Glomerular visceral epithelial cell (primary cell): ENCODE measurements around the gene MLLT3.

Source experiments
- DNase-seq: peaks from one replicate; pipeline ENCODE4 v3.0.0-alpha.2; 2016; ENCODE audit errors: extremely low spot score

Gene MLLT3

DNA sequence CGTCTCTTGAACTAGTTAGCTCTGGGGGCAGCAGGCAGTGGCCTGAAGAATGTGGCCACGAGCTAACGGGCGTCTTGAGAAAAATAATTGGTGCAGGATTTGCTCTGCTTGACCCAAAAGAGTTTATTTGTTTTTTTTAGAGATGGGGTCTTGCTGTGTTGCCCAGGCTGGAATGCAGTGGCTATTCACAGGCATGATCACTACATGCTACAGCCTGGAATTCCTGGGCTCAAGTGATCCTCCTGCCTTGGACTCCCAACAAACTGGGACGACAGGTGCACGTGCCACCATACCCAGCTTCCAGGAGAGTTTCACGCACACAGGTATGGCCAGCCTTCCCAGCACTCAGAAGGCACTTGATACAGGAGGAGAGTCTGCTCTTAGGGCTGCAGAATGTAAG lies 203.8 kb downstream of the MLLT3 start:
- DNase-seq = no peak

- DNase-seq = no peak
These were observed 204.8 kb downstream of the MLLT3 start for GRCh38 chr9:20417373-20418080.

DNA sequence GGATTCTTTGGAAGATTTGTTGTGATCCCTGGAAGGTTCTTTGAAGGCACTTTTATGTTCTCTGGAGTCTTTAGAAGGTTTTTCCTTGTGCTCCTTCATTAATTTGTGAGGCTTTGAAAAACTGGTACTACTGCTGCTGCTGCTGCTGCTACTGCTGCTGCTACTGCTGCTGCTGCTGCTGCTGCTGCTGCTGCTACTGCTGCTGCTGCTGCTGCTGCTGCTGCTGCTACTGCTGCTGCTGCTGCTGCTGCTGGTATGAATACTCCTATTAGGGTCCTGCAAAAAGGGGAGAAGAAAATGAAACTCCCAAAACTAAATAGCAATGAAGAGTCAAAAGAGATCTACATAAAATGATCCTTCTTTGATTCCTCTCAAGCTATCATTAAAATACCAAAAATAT lies 208.1 kb downstream of the MLLT3 start:
- no peak for DNase-seq

- DNase-seq = no peak
These were observed 212.8 kb downstream of the MLLT3 start for GRCh38 chr9:20409321-20410092.

DNA sequence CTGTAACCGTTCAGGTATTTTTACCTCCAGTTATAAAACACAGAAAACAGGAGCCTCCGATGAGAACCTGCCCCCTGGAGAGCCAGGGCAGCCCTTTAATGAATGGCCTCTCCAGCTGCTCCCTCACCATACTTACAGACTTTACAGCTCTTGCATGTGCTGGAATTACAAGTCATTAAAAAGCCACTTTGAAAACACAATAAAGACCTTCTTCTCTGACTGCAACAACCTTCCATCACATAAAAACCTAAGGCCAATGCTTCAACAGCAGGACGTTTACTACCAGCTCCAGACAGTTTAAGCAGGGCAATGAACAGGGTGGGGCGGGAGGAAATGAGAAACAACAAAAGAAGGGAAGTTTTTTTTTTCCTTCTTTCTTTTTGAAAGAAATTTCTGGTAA lies 213.8 kb downstream of the MLLT3 start:
- DNase-seq = no peak

DNA sequence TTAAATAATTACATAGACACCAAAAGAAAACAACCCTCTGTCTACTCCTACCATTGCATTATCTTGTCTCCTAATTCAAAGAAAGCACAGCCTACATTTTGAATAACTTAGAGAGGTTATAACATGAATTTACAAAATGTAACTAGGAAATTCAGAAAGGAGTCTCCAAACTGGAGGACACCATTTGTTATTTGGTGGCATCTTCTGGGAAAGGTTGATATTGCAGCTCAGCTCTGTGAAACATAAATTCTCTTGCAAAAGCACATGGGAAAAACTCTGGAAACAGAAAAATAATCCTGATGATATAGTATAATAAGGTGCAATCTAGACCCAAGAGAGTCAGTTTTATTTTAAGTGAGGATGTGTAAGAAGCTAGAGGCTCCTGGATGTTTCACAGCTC lies 215.3 kb downstream of the MLLT3 start:
- DNase-seq = no peak

DNA sequence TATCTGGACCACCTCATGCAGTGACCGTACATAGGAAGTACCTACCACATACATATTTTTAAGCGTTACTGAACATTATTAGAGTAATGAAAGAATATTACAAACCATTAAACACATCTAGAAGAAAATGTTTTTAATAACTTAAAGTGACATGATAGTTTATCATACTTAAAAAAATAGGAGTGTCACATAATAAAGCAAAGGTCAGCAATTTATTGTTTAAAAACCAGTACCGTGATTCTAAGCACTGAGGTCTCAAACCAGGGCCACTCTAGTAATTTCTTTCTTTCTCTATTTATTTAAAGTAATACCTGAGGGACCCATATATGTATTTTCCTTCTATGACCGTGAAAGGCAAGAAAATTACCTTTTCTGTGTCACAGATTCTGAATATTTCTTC lies 216.0 kb downstream of the MLLT3 start:
- DNase-seq = no peak

- DNase-seq = no peak
These were observed 216.7 kb downstream of the MLLT3 start for GRCh38 chr9:20405616-20406015.

- DNase-seq = no peak
These were observed 217.2 kb downstream of the MLLT3 start for GRCh38 chr9:20405078-20405477.

GRCh38 chr9:20404192-20404813 lies 218.0 kb downstream of the MLLT3 start:
- no peak for DNase-seq

DNA sequence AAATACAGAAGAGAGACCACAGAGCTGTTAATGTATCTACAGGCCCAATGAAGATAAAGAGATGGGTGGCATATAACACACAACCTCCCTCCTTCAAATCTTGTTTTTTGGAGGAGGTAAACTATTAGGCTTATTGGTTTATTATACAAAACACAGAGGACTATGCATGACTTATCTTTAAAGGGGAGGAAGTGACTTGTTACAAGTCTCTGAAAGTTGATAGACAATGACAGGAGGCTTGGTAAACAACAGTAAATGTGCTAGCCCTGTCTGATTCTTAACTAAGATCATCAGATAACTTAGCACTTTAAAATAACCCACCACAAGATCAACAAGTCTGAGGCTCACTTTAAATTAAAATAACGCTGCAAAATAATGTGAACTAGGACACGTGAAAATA lies 219.0 kb downstream of the MLLT3 start:
- DNase-seq = no peak

- no peak for DNase-seq
These were observed 219.9 kb downstream of the MLLT3 start for GRCh38 chr9:20402273-20402875.

GRCh38 chr9:20398536-20399338 lies 223.6 kb downstream of the MLLT3 start:
- DNase-seq = no peak

- DNase-seq = no peak
These were observed 225.0 kb downstream of the MLLT3 start for GRCh38 chr9:20397348-20397747.

- DNase-seq = no peak
These were observed 225.8 kb downstream of the MLLT3 start for GRCh38 chr9:20396509-20396908.

GRCh38 chr9:20395651-20396050 lies 226.6 kb downstream of the MLLT3 start:
- no peak for DNase-seq

DNA sequence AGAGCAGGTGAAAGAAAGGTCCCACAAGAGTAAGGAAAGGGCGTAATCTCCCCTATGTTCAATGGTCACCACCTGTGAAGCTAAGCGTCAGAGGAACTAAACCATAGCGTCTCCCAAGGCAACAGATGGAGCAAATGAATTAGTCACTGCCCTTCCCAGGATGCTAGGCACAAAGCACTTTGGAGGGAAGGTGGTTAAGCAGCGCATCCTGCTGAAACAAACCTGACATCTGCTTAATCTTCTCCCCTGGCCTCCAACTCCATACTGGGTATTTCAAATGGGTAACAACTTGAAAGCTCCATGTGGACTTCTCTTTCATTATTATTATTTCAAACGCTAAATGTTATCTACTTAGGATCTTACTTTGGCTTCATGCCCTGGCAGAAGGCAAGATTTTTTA lies 227.3 kb downstream of the MLLT3 start:
- no peak for DNase-seq

GRCh38 chr9:20391208-20391607 lies 231.1 kb downstream of the MLLT3 start:
- no peak for DNase-seq

GRCh38 chr9:20390400-20390799 lies 231.9 kb downstream of the MLLT3 start:
- no peak for DNase-seq

- no peak for DNase-seq
These were observed 235.2 kb downstream of the MLLT3 start for GRCh38 chr9:20387062-20387461.

DNA sequence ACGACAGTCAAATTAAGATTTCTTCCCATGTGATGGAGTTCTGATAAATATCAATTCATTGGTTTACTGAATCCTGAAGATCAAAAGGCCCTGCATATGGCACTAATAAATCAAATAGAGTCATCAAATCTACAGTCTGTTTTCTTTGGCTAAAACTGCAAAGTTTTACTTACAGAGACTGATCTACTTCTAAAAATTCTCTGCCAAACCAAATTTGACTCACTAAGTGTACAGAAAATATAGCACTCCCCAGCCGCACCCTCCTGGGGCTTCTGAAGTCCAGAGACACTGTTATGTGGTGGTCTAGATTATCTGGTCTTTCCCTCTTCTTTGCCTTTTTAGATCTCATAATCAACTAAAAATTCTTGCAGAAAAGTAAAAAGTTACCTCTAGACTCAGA lies 237.7 kb downstream of the MLLT3 start:
- DNase-seq = no peak
